HepG2 (cell line): ENCODE results near the gene NCOA7. TPM values are rescaled to one million over a fixed set of nuclear protein-coding genes. Genes with fewer than 3 reads are reported as not detected.

Experiments used
- CENPX ChIP-seq: sonication (generic); formaldehyde crosslinking; IDR thresholded peaks from 2 replicates; pipeline ENCODE4 v1.9.0; 2021; ENCODE audit warnings: mild to moderate bottlenecking, missing genetic modification reagents, moderate library complexity
- DR1 ChIP-seq: sonication (generic); formaldehyde crosslinking; IDR thresholded peaks from 2 replicates; pipeline ENCODE4 v1.8.0; 2021; ENCODE audit warnings: mild to moderate bottlenecking, missing genetic modification reagents, inconsistent platforms
- ERF ChIP-seq: IDR thresholded peaks from 2 replicates; pipeline ENCODE4 v1.6.1; 2018; ENCODE audit warnings: missing biosample characterization, missing genetic modification reagents
- MAFF ChIP-seq: IDR thresholded peaks from 2 replicates; pipeline ENCODE4 v1.6.1; 2011; ENCODE audit warnings: low read depth, low read length, improper control_type of control experiment
- MATR3 ChIP-seq: sonication (generic); formaldehyde crosslinking; IDR thresholded peaks from 2 replicates; pipeline ENCODE4 v1.4.0; 2020; ENCODE audit warnings: missing genetic modification reagents
- MLXIP ChIP-seq: sonication (generic); formaldehyde crosslinking; IDR thresholded peaks from 2 replicates; pipeline ENCODE4 v1.9.0; 2021; ENCODE audit warnings: missing genetic modification reagents, borderline replicate concordance
- NR2C2 ChIP-seq: sonication (generic); formaldehyde crosslinking; IDR thresholded peaks from 2 replicates; pipeline ENCODE4 v1.4.0; 2020; ENCODE audit warnings: missing genetic modification reagents, mild to moderate bottlenecking, moderate library complexity, borderline replicate concordance
- PPARG ChIP-seq: conservative IDR thresholded peaks from 2 replicates; pipeline ENCODE4 v1.6.1; 2016; ENCODE audit warnings: missing biosample characterization, missing genetic modification reagents
- SRSF9 ChIP-seq: fragments of 200-400 bp; formaldehyde crosslinking; IDR thresholded peaks from 2 replicates; pipeline ENCODE4 v1.6.1; 2018; ENCODE audit warnings: borderline replicate concordance, mild to moderate bottlenecking, low read depth, low read length; ENCODE audit not compliant: insufficient read depth, poor library complexity, severe bottlenecking
- ZFP91 ChIP-seq: sonication (generic); formaldehyde crosslinking; IDR thresholded peaks from 2 replicates; pipeline ENCODE4 v1.9.0; 2022; ENCODE audit warnings: missing genetic modification reagents, mild to moderate bottlenecking, borderline replicate concordance
- ZNF660 ChIP-seq: sonication (generic); formaldehyde crosslinking; IDR thresholded peaks from 2 replicates; pipeline ENCODE4 v1.5.1; 2020; ENCODE audit warnings: mild to moderate bottlenecking, low read depth, missing genetic modification reagents, borderline replicate concordance
- ZNF746 ChIP-seq: sonication (generic); formaldehyde crosslinking; IDR thresholded peaks from 2 replicates; pipeline ENCODE4 v1.8.0; 2022; ENCODE audit warnings: mild to moderate bottlenecking, missing genetic modification reagents
- ZNF879 ChIP-seq: sonication (generic); formaldehyde crosslinking; IDR thresholded peaks from 2 replicates; pipeline ENCODE4 v1.8.1; 2023; ENCODE audit warnings: missing genetic modification reagents
- ZSCAN25 ChIP-seq: sonication (generic); formaldehyde crosslinking; IDR thresholded peaks from 2 replicates; pipeline ENCODE4 v1.8.0; 2022; ENCODE audit warnings: mild to moderate bottlenecking, missing genetic modification reagents
- polyA plus RNA-seq, 8 experiments: library from polyadenylated mRNA; depleted of rRNA in 3 of 8; stranded (reverse) in 7 of 8; unstranded in 1 of 8; fragments of >200 nt; fragmentation: Illumina TruSeq in 4 of 8; extraction: Trizol in 4 of 8; gene quantifications; 2 replicates each; pipeline versions ENCODE4 v1.2.1 to v1.2.3, GENCODE V29; 2011 to 2016; ENCODE audit warnings: low read depth in 4 of 8, missing spikeins in 1 of 8, mixed read lengths in 1 of 8; ENCODE audit not compliant: insufficient read depth in 1 of 8
- total RNA-seq, 5 experiments: library from RNA; depleted of rRNA; stranded (reverse); fragments of >200 nt; fragmentation: Illumina TruSeq; extraction: Trizol; gene quantifications; 2 replicates each; pipeline ENCODE4 v1.2.3, GENCODE V29; 2016; ENCODE audit warnings: low read depth in 1 of 5
- TF ChIP-seq, protein P1 (sequence below): IDR thresholded peaks from 2 replicates; pipeline ENCODE4 v1.6.1; 2012; ENCODE audit warnings: low read length, improper control_type of control experiment
- TF ChIP-seq, protein P2 (sequence below): IDR thresholded peaks from 2 replicates; pipeline ENCODE4 v1.6.1; 2016; ENCODE audit warnings: missing compliant biosample characterization, missing genetic modification reagents, borderline replicate concordance
- TF ChIP-seq, protein P3 (sequence below): sonication (generic); formaldehyde crosslinking; IDR thresholded peaks from 2 replicates; pipeline ENCODE4 v1.8.1; 2022; ENCODE audit warnings: mild to moderate bottlenecking, missing genetic modification reagents

The NCOA7 gene
- total and polyA plus RNA-seq, 2 of the 13 experiments (the other 11 are each of a cell fraction or from before 2014, with no cell fraction given), result 13.6 to 20.8 TPM

DNA sequence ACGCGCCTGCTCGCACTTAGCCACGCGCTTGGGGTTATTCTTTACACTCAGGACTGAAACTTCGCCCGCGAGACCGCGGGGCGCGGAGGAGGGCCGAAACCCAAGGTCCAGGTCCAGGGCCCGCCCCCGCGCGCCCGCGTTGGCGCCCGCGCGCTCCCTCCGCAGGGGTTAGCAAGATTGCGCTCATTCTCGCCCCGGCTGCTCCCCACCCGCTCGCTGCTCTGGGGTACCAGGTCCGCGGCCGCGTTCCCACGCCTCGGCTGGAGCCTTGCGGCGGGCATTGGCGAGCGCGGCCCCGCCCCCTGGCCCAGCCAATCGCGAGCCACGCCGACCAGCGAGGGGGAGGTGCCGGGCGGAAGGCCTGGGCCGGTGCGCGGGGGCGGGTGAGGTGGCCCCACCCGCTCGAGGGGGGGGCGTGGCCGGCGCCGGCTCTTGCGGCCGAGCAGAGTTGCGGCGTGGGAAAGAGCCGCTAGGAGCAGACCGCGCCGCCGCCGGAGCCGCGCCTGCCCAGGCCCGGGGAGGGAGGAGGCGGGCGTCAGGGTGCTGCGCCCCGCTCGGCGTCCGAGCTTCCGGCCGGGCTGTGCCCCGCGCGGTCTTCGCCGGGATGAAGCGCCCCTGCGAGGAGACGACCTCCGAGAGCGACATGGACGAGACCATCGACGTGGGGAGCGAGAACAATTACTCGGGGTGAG is 41.4 kb upstream of the NCOA7 start, which contains the start of gene HEY2 (continued):
- TF ChIP-seq DR1 (CRISPR knock-in tag) (no peak), NR2C2 (CRISPR knock-in tag) (no peak; the same call in 1 of the 2 replicates), MATR3 (CRISPR knock-in tag) (no peak), ZFP91 (CRISPR knock-in tag) (peak; percentile 50; the same call in 1 of the 2 replicates), ZNF660 (CRISPR knock-in tag) (no peak), PPARG (no peak), ZNF879 (no peak), ZSCAN25 (peak; percentile 65; the same call in 1 of the 2 replicates), MLXIP (0 out of 2 replicates have a peak, but pooled peaks have one; percentile 10), MAFF (no peak), ZNF746 (CRISPR knock-in tag) (no peak), CENPX (CRISPR knock-in tag) (no peak), SRSF9 (no peak), ERF (CRISPR knock-in tag) (no peak; the same call in 1 of the 2 replicates)
- TF ChIP-seq, protein P1, sequence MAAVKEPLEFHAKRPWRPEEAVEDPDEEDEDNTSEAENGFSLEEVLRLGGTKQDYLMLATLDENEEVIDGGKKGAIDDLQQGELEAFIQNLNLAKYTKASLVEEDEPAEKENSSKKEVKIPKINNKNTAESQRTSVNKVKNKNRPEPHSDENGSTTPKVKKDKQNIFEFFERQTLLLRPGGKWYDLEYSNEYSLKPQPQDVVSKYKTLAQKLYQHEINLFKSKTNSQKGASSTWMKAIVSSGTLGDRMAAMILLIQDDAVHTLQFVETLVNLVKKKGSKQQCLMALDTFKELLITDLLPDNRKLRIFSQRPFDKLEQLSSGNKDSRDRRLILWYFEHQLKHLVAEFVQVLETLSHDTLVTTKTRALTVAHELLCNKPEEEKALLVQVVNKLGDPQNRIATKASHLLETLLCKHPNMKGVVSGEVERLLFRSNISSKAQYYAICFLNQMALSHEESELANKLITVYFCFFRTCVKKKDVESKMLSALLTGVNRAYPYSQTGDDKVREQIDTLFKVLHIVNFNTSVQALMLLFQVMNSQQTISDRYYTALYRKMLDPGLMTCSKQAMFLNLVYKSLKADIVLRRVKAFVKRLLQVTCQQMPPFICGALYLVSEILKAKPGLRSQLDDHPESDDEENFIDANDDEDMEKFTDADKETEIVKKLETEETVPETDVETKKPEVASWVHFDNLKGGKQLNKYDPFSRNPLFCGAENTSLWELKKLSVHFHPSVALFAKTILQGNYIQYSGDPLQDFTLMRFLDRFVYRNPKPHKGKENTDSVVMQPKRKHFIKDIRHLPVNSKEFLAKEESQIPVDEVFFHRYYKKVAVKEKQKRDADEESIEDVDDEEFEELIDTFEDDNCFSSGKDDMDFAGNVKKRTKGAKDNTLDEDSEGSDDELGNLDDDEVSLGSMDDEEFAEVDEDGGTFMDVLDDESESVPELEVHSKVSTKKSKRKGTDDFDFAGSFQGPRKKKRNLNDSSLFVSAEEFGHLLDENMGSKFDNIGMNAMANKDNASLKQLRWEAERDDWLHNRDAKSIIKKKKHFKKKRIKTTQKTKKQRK, result no peak
- TF ChIP-seq, protein P2, sequence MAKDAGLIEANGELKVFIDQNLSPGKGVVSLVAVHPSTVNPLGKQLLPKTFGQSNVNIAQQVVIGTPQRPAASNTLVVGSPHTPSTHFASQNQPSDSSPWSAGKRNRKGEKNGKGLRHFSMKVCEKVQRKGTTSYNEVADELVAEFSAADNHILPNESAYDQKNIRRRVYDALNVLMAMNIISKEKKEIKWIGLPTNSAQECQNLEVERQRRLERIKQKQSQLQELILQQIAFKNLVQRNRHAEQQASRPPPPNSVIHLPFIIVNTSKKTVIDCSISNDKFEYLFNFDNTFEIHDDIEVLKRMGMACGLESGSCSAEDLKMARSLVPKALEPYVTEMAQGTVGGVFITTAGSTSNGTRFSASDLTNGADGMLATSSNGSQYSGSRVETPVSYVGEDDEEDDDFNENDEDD (CRISPR knock-in tag), result peak; percentile 78; the same call in 1 of the 2 replicates
- TF ChIP-seq, protein P3, sequence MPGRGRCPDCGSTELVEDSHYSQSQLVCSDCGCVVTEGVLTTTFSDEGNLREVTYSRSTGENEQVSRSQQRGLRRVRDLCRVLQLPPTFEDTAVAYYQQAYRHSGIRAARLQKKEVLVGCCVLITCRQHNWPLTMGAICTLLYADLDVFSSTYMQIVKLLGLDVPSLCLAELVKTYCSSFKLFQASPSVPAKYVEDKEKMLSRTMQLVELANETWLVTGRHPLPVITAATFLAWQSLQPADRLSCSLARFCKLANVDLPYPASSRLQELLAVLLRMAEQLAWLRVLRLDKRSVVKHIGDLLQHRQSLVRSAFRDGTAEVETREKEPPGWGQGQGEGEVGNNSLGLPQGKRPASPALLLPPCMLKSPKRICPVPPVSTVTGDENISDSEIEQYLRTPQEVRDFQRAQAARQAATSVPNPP (CRISPR knock-in tag), result peak; percentile 31; the same call in 1 of the 2 replicates
